Gastrocnemius medialis (tissue), 4 donors: ENCODE results near the gene ETV6.

Source experiments
- CTCF ChIP-seq, 5 experiments: fragments of 450-650 bp in 3 of 5; fragments of 200-600 bp in 2 of 5; sonication (generic) in 2 of 5; IDR thresholded peaks in 4 of 5; conservative IDR thresholded peaks in 1 of 5; 1 replicate in 4 of 5; 2 replicates in 1 of 5; pipeline ENCODE4 v1.5.1; 2016 to 2019; ENCODE audit warnings: antibody characterized with exemption in 5 of 5, mild to moderate bottlenecking in 3 of 5, moderate library complexity in 3 of 5
- POLR2A ChIP-seq, 2 donors: fragments of 450-650 bp; IDR thresholded peaks; one replicate each; pipeline ENCODE4 v1.6.1; 2017; ENCODE audit warnings: antibody characterized with exemption in 2 of 2, mild to moderate bottlenecking in 2 of 2, moderate library complexity in 2 of 2

- TF ChIP-seq CTCF (IDR thresholded peaks at IDR 0.05 in 4 of 5, conservative IDR thresholded peaks at IDR 0.05 in 1 of 5) (no peak), POLR2A (IDR thresholded peaks at IDR 0.05) (no peak)
Measured at GRCh38 chr12:11893998-11894397, 244.5 kb downstream of the ETV6 start.
